ENCODE results near the gene KAT2A.
A peak's percentile ranks its signal among the peaks of the same experiment; 100 is the strongest.

Gene KAT2A

DNA sequence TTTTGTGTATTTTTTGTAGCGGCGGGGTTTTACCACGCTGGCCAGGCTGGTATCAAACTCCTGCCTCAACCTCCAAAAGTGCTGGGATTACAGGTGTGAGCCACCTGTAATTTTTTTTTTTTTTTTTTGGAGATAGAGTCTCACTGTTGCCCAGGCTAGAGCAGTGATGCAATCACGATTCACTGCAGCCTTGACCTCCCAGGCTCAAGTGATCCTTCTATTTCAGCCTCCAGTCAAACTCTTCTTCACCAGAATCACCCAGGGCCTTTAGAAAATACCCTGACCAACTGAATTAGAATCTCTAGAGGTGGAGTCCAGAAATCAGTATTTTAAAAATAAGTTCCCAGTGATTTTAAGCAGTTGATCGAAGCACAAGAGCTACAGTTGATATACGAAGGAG, 14.0 kb upstream of the KAT2A start:
- DNase-seq: no peak

- DNase-seq: no peak
Measured at GRCh38 chr17:42133461-42134041, 12.4 kb upstream of the KAT2A start.

GRCh38 chr17:42132941-42133340, 11.8 kb upstream of the KAT2A start:
- DNase-seq: no peak

DNA sequence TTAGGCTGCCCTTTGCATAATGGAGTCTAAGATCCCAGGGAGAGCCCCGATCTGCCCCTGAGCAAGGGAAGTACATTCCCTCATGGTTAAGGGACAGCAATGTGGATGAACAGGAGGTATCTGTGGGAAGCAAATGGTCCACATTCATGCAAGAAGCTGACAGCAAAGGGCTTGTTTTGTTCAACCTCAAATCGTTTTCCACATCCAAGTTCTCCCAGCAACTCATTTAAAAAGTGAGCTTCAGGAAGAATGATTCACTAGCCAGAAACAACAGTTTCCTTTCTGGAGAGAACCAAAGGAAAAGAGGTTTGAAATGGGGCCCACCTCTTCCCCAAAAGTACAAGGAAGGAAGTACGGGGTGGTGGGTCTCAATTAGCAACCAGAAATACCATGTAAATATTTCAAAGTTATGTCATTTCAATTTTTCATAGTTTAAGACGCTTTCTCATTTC, 10.8 kb upstream of the KAT2A start:
- DNase-seq: no peak

GRCh38 chr17:42131232-42131631, 10.1 kb upstream of the KAT2A start:
- DNase-seq: no peak

- no peak for DNase-seq
Measured at GRCh38 chr17:42130310-42130936, 9.3 kb upstream of the KAT2A start.

DNA sequence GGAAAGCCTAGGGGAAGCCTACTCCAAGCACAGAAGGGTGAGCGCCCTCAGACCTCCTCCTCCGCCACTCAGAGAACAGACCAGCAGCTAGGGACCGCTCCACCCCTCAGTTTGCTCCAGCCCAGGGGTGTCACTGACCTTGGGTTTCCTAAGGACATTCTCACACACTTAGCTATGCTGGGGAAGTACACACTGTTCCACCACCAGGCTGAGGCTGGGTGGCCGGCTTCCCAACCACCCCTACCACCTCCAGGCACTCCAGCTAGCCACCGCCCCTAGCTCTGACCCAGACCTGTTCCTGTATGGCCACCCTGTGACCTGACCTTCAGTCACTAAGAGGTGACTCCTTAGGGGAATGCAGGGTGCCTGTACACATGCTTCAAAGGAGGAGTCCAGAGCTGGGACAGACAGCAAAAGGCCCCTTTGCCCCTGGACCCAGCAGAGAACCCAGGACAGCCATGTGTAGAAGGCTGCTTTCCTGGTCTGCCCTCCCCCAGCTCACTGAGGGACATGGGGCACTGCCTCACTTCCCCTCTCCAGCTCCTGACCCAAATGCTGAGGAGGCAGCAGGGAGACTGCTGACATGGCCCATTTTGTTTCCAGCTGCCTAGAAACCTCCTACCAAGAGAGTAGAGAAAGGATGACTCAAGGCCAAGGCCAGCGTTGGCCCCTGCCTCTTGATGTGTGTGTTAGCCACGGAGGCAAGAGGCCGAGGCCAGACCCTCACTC, 8.1 kb upstream of the KAT2A start:
- DNase-seq: no peak

GRCh38 chr17:42127414-42127813, 6.2 kb upstream of the KAT2A start:
- DNase-seq: no peak

GRCh38 chr17:42126836-42127235, 5.7 kb upstream of the KAT2A start:
- DNase-seq: no peak

DNA sequence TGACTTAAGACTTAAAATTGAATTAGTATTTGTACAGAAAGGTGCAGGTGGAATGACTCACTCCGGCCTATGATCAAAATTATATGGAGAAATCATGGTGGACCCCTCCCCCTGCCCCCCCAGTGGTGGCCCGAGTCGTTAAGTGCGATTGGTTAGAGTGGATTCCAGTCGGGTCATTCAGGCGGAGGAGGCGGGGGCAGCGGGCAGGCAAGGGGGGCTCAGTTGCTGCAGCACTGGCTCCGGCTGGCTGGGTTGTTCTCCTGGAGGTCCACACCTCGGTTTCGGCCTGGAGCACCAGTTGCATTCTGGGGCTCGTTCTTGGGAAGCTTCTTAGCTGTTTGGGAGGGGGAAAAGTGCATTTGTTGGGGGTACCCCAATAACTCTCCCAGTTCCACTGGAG, 4.4 kb upstream of the KAT2A start:
- DNase-seq: no peak

- DNase-seq: no peak
Measured at GRCh38 chr17:42124256-42124655, 3.1 kb upstream of the KAT2A start.

DNA sequence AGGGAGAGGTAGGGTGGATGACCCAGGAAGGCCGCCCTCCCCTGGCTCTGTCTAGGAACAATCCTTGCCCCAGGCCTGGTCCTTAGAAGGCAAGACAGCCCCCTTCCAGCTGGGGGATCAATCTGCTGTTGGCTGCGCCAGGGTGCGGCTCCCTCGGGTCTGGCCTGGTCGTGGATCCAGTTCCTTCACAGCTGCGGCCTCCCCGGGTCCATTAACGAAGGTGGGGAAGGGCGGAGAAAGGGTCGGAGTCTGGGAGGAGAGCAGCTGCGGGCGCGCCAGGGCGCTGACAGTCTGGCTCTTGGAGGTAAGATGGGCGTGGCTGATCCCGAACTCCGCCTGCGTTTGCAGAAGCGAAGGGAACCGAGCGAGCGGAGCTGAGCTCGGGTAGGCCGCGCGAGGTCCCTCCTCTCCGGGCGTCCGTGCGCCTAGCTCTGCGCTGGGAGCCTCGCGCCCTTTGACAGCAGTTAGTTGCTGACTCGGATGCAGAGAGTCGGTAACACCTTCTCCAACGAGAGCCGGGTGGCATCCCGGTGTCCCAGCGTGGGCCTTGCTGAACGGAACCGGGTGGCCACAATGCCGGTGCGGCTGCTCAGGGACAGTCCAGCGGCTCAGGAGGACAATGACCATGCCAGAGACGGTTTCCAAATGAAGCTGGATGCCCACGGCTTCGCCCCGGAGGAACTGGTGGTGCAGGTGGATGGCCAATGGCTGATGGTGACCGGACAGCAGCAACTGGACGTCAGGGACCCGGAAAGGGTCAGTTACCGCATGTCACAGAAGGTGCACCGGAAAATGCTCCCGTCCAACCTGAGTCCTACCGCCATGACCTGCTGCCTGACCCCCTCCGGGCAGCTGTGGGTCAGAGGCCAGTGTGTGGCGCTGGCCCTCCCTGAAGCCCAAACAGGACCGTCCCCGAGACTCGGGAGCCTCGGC, 1.5 kb upstream of the KAT2A start, which contains the start of gene HSPB9:
Gene HSPB9, plus strand, starts transcription at position 434 of the 933 bp plus-strand sequence. Its CDS starts 47 bp downstream, at position 481.
- DNase-seq: no peak

DNA sequence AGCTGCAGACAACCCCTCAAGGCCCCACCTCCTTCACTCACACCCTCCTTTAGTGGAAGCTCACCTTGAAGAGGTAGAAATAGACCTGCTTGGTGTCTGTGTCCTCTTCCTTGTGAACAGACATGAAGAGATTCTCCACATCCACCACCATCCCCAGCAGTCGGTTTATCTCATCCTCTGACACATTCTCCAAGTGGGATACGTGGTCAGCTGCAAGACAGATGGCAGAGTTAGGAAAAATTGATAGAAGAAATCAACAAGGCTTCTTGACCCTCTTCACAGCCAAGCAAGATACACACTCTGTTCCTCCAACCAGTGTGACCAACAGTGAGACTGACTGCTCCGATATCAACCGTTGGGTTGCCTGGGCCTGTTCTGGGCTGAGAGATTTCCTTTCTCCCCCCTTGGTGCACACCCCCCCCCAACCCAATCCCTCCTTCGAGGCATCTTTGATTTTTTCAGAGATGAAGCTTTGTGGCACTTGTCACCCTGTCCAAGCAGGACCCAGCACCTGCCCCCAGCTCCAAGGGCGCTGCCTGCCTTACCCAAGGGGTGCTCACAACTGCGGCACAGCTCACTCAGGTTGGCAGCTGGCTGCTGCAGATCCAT, 902 bp downstream of the KAT2A start:
- DNase-seq: no peak

- no peak for DNase-seq
Measured at GRCh38 chr17:42119301-42119700, 1.9 kb downstream of the KAT2A start.

DNA sequence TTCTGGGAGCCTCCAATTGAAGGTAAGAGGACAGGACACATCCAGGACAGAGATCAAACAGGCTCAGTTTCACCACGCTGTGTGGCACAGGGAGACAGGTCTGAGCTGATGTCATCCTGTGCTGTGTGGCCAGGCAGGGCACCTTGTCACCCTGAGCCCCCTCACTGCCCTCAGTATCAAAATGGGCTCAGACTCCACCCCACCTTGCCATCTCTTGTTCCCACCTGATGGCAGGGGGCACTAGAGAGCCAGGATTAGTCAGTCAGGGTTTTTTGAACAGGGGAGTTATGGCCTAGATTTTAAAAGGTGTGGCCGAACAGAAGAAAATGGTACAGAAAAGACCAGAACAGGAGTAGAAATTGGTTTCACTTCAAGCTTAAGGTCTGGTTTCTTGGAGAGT, 2.6 kb downstream of the KAT2A start:
- DNase-seq: no peak

GRCh38 chr17:42118126-42118510, 3.0 kb downstream of the KAT2A start:
- DNase-seq: no peak

DNA sequence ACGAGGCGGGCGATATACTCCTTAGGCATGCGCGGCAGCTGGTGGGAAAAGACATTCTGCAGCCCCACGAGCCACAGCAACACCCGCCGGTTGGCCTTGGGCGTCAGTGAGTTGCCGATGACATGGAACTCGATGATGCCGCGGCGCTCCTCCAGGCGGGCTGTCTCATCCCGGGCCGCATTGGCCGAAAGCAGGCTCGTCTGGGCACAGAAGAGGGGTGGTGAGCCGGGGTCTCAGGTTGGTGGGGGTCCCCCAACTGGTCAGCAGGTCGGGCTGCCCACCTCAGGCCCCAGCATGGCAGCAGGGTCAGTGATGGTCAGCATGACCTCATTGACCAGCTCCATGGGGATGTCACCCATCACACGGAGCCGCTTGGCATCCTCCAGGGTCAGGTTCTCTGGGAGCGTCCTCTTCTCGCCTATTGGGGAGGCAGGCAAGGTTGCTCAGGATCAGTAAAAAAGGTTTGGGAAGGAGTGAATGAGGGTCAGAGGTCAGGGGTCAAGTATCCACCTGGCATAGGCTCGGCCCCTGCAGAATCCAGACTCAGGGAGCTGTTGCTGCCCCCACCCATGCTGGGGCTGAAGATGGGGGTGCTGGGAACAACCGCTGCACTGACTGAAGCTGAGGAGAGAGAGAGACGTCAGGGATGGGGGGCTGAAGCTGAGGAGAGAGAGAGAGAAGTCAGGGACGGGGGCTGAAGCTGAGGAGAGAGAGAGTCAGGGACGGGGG, 3.6 kb downstream of the KAT2A start:
- DNase-seq: no peak

DNA sequence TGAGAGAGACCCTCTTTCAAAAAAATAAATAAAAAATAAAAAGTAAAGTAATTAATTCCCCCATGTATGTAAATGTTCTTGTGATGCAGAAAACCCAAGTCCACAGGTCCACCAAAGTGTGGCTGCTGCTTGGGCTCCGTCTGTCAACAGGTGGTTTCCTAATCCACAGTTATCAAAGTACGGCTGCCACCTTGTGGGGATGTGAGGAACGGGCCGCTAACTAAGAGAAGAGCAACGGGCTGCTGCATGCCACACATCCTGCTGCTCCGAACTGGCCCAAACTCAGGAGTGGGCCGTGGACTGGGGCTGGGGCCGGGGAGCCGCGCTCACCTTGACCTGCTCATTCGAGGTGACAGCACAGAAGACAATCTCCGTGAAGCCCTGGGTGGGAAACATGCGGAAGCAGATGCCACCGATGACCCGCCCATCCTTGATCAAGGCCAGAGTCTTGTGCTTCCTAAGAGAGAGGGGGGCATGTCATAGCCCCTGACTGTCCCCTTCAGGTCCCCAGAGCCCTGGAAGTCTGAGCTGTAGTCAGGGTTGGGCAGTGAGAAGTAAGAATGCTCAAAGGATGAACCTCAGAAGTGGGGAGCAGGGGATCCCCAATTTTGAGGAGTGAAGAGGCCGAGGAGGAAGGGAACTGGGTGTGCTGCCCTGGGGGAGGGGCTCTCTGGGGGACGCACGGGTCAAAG, 4.3 kb downstream of the KAT2A start:
- DNase-seq: peak; percentile 56

DNA sequence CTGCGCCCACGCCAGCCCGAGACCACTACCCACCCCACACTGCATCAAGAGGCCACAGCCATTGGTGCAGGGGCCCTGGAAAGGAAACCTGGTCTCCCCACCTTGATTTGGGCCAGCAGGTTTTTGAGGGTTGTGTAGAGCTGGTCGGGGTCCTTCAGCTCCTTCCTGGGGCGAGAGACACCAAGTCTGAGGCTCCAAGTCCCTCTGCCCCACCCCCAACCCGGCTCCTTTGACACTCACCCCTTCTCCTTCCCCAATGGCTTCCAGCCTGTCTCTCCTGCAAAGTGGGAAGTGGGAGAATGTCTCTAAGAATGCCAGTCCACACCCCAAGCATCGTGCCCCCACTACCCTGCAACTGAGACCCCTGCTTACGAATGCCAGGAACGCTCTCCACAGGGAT, 7.0 kb downstream of the KAT2A start:
- no peak for DNase-seq

DNA sequence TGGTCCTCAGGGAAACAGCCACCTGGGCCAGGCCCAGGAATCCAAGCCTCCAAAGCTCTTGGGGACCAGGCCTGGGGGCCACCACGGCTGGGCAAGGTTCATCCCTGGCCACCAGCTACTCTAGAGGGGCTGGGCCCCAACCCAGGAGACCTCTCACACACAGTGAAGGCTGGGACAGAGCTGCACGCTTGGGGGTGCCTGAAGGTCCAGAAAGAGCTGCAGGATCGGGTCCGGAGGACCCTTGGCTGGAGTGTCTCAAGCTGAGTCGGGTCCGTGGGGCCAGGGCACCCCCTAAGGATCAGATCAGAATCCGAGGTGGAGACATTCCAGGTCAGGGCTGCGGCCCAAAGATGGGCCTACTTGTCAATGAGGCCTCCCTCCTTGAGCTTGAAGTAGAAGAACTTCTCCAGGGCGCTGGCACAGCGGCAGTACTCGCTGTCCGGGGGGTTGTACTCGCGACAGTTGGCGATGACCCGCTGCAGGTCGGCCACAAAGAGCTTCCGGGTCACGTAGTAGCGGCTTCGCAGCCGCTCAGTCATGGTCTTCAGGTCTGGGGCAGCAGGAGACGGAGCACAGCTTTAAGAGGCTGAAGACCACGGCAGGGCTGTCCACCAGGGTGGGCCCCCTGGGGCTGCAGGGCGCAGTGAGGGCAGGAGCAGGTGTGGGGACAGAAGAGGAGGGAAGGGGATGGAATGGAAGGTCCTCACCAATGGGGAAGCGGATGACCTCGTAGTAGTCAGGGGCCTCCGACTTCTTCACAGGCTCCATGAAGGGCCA, 7.7 kb downstream of the KAT2A start:
- no peak for DNase-seq
